ENCODE results near the gene QPRT.

DNA sequence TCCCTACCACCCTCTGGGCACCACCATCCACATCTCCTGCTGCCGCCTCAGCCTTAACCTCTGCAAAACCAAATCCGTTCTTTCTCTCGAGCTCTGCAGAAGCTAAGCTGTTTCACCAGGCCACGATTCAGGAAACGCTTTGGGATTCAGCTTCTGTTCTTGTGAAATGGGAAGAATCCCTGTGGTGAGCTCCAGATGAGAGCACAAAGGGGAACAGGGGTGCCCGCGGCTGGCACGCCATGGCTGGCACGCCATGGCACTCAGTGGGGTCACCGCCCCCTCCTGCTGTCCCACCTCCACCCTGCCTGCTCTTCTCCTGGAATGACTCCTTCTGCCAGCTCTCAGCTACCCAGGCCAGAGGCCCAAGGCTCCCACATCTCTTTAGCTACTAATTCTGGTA is 5.7 kb downstream of the QPRT start:
- TF ChIP-seq NR2F2 (IDR thresholded peaks at IDR 0.05) (no peak), JUND (IDR thresholded peaks at IDR 0.05) (no peak), RAD21 (IDR thresholded peaks at IDR 0.05) (no peak), EGR1 (IDR thresholded peaks at IDR 0.05; ENCODE audit: low read depth in 2 of 2) (no peak), GABPA (IDR thresholded peaks at IDR 0.05 in 1 of 2, conservative IDR thresholded peaks at IDR 0.05 in 1 of 2) (no peak), TAF1 (conservative IDR thresholded peaks at IDR 0.05) (no peak), FOXA2 (IDR thresholded peaks at IDR 0.05) (no peak), YY1 (IDR thresholded peaks at IDR 0.05) (no peak), FOXA1 (IDR thresholded peaks at IDR 0.05) (no peak), HNF4A (conservative IDR thresholded peaks at IDR 0.05) (no peak)
- TF ChIP-seq, protein P1, sequence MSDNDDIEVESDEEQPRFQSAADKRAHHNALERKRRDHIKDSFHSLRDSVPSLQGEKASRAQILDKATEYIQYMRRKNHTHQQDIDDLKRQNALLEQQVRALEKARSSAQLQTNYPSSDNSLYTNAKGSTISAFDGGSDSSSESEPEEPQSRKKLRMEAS (IDR thresholded peaks at IDR 0.05): no peak
- TF ChIP-seq, protein P2, sequence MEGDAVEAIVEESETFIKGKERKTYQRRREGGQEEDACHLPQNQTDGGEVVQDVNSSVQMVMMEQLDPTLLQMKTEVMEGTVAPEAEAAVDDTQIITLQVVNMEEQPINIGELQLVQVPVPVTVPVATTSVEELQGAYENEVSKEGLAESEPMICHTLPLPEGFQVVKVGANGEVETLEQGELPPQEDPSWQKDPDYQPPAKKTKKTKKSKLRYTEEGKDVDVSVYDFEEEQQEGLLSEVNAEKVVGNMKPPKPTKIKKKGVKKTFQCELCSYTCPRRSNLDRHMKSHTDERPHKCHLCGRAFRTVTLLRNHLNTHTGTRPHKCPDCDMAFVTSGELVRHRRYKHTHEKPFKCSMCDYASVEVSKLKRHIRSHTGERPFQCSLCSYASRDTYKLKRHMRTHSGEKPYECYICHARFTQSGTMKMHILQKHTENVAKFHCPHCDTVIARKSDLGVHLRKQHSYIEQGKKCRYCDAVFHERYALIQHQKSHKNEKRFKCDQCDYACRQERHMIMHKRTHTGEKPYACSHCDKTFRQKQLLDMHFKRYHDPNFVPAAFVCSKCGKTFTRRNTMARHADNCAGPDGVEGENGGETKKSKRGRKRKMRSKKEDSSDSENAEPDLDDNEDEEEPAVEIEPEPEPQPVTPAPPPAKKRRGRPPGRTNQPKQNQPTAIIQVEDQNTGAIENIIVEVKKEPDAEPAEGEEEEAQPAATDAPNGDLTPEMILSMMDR (IDR thresholded peaks at IDR 0.05; ENCODE audit: low read depth, low read length, missing input control): no peak
- TF ChIP-seq, protein P3, sequence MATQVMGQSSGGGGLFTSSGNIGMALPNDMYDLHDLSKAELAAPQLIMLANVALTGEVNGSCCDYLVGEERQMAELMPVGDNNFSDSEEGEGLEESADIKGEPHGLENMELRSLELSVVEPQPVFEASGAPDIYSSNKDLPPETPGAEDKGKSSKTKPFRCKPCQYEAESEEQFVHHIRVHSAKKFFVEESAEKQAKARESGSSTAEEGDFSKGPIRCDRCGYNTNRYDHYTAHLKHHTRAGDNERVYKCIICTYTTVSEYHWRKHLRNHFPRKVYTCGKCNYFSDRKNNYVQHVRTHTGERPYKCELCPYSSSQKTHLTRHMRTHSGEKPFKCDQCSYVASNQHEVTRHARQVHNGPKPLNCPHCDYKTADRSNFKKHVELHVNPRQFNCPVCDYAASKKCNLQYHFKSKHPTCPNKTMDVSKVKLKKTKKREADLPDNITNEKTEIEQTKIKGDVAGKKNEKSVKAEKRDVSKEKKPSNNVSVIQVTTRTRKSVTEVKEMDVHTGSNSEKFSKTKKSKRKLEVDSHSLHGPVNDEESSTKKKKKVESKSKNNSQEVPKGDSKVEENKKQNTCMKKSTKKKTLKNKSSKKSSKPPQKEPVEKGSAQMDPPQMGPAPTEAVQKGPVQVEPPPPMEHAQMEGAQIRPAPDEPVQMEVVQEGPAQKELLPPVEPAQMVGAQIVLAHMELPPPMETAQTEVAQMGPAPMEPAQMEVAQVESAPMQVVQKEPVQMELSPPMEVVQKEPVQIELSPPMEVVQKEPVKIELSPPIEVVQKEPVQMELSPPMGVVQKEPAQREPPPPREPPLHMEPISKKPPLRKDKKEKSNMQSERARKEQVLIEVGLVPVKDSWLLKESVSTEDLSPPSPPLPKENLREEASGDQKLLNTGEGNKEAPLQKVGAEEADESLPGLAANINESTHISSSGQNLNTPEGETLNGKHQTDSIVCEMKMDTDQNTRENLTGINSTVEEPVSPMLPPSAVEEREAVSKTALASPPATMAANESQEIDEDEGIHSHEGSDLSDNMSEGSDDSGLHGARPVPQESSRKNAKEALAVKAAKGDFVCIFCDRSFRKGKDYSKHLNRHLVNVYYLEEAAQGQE (IDR thresholded peaks at IDR 0.05): no peak

Data from liver (tissue), 3 donors.